GM15510 (cell line): Measurements from ENCODE around the gene SIGLEC6.

Source experiments
- POLR2A ChIP-seq: IDR thresholded peaks from 3 replicates; pipeline ENCODE4 v1.6.1; 2011; ENCODE audit warnings: borderline replicate concordance; ENCODE audit not compliant: insufficient read length; ENCODE audit errors: extremely low read depth

Gene SIGLEC6

DNA sequence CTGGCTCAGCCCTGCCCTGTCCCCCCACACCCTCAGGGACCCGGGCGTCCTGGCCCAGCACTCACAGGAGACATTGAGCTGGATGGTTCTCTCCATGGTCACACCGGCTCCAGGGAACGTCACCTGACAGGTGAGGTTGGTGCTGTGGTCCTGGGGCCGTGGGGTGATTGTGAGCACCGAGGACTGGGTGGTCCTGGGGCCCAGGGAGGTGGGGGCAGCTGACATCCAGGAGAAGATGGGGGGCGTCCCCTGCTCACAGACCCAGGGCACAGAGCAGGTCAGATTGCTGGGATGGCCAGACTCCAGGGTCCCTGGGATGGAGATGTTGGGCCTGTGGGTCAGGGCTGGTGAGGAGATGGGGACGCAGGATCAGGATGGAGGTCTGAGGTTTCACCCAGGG, 854 bp downstream of the SIGLEC6 start:
- no peak for TF ChIP-seq POLR2A

GRCh38 chr19:51529301-51529700, 2.2 kb downstream of the SIGLEC6 start:
- TF ChIP-seq POLR2A: no peak

DNA sequence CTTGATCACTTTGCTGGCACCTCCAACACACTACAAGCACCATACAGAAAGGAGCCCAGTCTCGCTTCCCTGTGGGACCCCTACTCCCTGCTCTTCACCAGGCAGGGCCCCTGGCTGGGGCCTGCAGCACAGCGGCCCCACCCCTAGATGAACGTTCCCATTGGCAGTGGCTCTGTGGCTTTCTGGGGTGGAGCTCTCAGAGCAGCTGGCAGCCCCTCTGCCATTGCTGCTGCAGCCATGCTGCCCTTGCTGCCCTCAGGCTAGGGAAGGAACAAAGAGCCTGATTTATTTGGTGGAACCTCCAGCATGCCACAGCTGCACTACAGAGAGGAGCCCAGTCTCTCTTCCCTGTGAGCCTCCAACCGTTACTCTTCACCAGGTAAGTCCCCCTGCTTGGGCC, 5.8 kb downstream of the SIGLEC6 start:
- TF ChIP-seq POLR2A: no peak

GRCh38 chr19:51524666-51525264, 6.7 kb downstream of the SIGLEC6 start:
- TF ChIP-seq POLR2A: no peak

DNA sequence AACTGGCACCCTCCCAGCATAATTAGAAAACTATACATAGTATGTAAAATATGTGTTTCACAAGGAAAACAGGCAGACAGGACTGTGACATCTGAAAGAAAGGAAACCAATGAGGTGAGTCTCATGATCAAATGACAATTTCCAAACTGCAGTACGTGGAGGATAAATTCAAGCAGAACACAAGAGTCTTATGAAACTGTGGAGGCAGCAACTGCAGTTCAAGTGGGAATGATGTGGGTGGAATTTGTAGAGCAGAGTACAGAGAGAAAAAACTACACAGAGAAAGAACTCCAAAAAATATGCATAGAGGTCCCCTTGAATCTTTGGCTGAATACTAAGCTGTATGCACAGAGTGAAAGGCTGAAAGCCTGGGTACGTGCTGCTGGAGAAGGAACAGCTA, 9.7 kb downstream of the SIGLEC6 start:
- TF ChIP-seq POLR2A: no peak

DNA sequence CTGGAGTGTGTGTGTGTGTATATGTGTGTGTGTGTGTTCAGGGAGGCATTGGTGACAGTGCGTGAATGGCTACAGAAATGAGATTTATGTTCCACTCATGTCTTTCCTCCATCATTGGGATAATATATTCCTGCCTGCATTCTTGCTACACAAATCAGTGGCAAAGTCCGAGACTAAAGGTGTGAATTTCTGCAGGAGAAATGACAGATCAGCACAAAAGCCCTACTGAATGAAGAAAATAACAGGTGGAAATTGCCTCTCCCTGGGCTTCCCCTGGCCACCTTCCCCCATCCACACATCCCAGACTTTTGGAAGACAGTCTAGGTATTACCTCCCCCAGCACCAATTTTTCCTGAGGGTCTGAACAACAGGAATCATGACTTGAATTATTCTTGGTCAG, 10.1 kb downstream of the SIGLEC6 start:
- TF ChIP-seq POLR2A: no peak

- TF ChIP-seq POLR2A: no peak
Measured at GRCh38 chr19:51520728-51521127, 10.7 kb downstream of the SIGLEC6 start.

- no peak for TF ChIP-seq POLR2A
Measured at GRCh38 chr19:51514866-51515481, 16.5 kb downstream of the SIGLEC6 start.

DNA sequence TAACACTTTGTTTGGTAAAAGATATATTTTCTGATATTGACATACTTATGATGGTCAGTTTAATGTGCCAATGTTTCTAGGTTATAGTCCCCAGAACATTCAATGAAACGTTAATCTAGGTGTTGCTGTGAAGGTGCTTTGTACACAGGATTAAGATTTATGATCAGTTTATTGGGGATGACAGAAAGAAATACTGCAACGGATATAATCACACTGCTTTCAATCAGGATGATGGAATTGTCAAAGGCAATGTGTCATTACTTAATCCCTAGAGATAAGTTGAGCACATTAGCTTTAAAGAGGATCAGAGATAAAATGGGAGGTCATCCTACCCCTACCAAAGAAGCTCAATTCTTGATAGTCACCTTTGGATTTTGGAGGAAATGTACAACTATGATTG, 17.5 kb downstream of the SIGLEC6 start:
- TF ChIP-seq POLR2A: no peak

DNA sequence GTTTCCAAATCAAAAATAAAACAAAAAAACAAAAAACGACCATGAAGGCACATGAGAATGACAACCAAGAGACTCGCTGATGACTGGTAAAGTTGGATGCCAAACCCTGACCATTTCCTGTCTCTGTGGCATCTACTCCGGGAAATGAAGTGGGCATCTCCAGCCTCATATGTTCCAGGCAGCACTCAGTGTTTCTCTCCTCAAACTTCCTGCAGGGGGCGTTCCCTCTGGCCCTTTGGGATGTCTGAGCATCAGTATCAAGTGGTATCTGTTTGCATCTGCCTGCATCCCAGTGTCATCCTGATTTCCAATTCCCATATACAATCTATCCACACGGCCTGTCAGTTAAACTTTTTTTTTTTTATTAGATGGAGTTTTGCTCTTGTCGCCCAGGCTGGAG, 20.1 kb downstream of the SIGLEC6 start:
- TF ChIP-seq POLR2A: no peak

GRCh38 chr19:51509823-51510660, 21.4 kb downstream of the SIGLEC6 start:
- TF ChIP-seq POLR2A: no peak

GRCh38 chr19:51508059-51508733, 23.3 kb downstream of the SIGLEC6 start:
- TF ChIP-seq POLR2A: no peak

DNA sequence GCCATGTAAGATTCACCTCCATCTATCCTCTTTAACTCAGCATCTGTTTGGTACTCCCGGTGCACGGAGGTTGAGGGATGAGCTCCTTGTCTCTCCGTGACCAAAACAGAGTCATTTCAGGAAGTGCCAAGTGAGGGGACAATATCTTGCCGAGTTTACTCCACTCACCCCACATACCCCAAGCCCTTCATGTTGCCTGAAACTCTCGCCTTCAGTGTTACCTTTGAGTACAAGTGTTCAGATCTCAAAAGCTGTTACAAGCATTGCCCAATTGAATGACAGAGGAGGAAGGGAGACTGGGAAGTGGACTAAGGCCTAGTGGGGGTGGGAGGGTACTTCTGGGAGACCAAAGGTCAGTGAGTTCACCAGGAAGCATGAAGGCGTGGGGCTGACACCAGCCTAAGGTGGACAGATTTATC, 23.8 kb downstream of the SIGLEC6 start:
- TF ChIP-seq POLR2A: no peak

DNA sequence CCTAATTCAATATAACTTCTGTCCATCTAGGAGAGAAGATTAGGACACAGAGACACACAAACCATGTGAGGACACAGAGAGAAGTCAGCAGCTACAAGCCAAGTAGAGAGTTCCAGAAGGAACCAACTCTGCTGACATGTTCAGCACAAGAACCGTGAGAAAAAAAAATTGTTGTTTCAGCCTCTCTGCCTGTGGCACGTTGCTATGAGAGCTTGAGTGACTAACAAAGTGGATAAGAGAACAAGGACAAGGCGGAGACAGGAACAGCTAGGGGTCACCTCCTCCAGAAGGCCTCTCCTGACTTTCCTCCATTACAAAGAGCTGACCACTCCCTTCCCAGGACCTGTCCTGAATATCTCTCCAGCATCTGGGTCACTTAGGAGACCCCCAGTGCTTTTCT, 24.3 kb downstream of the SIGLEC6 start:
- TF ChIP-seq POLR2A: no peak

DNA sequence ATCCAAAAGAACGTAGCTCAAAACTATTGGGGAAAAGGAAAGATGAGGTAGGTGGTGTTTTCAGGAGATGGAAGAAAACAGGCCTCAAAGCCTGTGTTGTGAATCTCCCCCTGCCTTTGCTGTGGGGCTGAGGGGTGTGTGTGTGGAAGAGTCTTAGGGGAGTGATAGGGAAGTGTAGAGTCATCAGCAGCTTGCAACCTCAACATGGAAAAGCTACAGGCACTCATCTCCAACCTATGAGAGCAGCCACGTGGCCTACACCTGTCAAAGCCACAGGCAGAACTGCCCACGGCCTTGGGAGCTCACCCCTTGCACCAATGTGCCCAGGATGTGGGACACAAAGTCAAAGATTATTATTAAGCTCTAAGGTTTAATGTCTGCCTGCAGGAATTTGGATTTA, 25.6 kb downstream of the SIGLEC6 start:
- TF ChIP-seq POLR2A: no peak
